A673 (cell line): Measurements from ENCODE around the gene PRKAG2.

Experiments used
- EZH2 ChIP-seq: fragments of 200-600 bp; sonication (generic); IDR thresholded peaks from 2 replicates; pipeline ENCODE4 v1.6.1; 2017; ENCODE audit warnings: borderline replicate concordance, low read depth, mild to moderate bottlenecking, mixed read lengths, antibody characterized with exemption, low read length; ENCODE audit not compliant: poor library complexity, severe bottlenecking
- TF ChIP-seq, protein P1 (sequence below): fragments of 300-800, 200-600 bp; sonication (generic); conservative IDR thresholded peaks from 2 replicates; pipeline ENCODE4 v1.5.1; 2017; ENCODE audit warnings: low read depth, mild to moderate bottlenecking, antibody characterized with exemption, low read length, moderate library complexity, mixed read lengths

DNA sequence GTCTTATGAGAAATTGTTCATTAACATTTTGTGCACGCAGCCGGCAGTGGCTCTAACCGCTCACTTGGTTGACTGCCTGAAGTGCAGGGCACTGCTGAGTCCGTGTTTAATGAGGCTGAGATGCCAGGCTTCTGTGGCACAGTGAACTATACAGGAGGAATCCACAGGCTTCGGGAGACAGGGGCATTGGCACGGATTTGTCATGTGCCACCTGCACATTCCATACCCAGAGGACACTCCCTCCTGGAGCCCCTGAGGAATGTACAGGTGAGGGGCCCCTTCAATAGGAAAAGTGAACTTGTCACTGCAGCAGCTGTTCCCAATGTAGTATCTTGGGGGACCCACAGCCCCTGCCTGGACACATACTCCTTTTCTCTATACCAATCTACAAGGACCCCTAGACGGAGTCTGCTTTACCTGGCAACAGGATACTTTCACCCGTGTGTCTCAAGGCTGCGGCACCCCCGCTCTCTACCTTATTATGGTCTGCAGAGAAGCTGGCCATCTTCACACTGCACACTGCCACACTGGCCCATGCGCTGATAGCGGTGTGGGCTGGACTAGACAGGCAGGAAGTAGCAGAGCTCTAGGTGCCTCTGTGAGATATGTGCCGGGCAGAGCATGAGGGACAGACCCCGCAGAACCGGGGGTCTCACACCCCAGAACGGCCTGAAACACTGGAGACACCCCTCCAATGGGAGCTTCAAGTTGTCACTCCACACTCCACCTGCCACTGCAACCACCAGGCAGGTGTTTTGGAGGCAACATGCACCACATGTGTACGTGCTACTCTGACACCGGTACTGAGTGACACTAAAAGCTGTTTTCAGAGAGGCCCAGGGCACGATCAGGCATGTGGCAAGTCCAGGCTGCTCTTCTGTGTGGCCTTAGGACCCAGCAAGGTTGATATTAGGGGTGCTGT lies 285.8 kb downstream of the PRKAG2 start:
- TF ChIP-seq, protein P1, sequence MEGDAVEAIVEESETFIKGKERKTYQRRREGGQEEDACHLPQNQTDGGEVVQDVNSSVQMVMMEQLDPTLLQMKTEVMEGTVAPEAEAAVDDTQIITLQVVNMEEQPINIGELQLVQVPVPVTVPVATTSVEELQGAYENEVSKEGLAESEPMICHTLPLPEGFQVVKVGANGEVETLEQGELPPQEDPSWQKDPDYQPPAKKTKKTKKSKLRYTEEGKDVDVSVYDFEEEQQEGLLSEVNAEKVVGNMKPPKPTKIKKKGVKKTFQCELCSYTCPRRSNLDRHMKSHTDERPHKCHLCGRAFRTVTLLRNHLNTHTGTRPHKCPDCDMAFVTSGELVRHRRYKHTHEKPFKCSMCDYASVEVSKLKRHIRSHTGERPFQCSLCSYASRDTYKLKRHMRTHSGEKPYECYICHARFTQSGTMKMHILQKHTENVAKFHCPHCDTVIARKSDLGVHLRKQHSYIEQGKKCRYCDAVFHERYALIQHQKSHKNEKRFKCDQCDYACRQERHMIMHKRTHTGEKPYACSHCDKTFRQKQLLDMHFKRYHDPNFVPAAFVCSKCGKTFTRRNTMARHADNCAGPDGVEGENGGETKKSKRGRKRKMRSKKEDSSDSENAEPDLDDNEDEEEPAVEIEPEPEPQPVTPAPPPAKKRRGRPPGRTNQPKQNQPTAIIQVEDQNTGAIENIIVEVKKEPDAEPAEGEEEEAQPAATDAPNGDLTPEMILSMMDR: no peak
- no peak for TF ChIP-seq EZH2
